Myocyte (in vitro differentiated cells): ENCODE data around the gene BRCA1. TPM values are rescaled to one million over a fixed set of nuclear protein-coding genes. Genes with fewer than 3 reads are reported as not detected.
"Not testable (repeated sequence)": the region's sequence is repeated elsewhere in the genome, so short reads cannot be mapped to it uniquely, and the experiment has no call there.

Source experiments
- DNase-seq: peaks from one replicate; pipeline ENCODE4 v3.0.0-alpha.2; 2012; ENCODE audit warnings: low read depth
- total RNA-seq: library from RNA; depleted of rRNA; stranded (reverse); fragments of >200 nt; gene quantifications from 2 replicates; pipeline ENCODE4 v1.2.3, GENCODE V29; 2014

Gene BRCA1
- total RNA-seq, 1 donor from 2014 or later = 5.2 TPM

DNA sequence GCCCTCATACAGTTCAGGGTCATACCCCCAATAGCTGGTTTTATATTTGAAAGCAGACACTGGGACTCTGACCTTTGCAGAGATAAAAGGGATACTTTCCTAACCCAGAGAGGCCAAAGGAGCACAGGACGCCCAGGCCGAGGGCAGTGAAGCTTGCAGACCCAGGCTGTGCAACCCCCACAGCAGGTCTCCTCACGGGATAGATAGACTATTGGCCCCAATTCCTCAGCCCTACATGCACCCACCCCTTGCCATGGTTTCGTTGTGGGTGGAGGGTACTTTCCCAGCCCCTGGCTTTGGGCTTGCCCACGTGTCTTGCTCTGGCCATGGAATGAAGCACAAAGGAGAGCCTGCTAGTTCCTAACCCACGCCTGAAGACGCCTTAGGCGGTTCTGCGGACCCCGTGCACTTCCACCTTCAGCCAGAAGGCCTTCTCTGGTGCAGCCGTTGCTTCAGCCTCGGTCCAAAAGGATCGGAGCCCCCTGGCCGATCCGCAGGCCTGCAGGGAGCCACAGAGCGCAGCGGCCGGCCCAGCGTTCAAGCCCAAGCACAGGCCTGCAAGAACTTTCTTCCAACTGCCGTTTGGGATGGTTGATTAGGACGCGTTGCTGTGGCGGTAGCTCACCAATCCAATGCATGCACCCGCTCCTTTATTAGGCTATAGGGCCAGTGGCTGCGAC, 9.8 kb upstream of the BRCA1 start:
- DNase-seq = no peak

DNA sequence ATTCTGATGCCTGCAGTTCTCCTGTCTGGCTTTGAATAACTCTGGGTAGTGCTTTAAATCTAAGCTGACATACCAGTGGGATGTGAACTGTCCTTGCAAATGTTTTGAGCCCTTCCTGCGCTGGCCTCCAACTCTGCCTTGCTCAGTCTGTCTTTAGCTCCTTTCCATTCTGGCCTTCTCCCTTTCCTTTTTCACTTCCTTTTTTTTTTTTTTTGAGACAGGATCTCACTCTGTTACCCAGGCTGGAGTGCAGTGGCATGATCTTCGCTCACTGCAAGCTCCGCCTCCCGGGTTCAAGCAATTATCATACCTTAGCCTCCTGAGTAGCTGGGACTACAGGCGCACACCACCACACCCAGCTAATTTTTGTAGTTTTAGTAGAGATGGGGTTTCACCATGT, 8.3 kb upstream of the BRCA1 start:
- DNase-seq = not testable (repeated sequence)

DNA sequence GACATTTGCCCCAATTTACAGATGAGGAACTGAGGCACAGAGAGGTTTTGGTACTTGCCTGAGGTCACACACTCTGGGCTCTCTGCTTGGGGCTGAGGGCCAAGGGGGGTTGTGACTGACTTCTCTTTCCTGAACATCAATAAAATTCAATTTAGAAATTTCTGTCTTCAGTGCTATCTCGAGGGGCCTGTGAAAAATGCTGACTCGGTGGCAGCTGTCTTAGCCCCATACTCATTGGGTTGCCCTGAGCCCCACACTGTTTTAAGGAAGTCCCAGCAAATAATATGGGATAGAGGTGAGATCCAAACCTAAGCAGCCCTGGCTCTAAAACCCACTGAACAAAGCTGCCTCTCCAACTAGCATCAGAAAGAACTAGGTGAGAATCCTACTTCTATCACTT, 7.0 kb upstream of the BRCA1 start:
- no peak for DNase-seq

DNA sequence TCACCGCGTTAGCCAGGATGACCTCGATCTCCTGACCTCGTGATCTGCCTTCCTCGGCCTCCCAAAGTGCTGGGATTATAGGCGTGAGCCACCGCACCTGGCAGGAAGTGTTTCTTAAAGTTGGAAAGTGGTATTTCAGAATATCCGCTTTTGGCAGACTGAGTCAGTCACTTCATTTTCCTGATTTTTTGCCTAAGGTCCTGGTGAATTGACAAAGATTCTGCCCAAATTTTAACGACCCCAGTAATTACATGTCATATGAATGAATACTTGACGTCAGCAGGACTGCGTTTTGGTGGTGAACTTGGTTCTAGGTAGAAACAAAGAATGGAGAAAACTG, 4.5 kb upstream of the BRCA1 start:
- no peak for DNase-seq

DNA sequence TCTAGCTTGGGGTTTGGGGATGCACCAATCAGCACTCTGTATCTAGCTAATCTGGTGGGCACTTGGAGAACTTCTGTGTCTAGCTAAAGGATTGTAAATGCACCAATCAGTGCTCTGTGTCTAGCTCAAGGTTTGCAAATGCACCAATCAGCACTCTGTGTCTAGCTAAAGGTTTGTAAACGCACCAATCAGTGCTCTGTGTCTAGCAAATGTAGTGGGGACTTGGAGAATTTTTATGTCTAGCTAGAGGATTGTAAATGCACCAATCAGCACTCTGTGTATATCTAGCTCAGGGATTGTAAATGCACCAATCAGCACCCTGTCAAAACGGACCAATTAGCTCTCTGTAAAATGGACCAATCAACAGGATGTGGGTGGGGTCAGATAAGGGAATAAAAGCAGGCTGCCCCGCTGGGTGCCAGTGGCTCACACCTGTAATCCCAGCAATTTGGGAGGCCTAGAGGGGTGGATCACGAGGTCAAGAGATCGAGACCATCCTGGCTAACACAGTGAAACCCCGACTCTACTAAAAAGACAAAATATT, 2.2 kb upstream of the BRCA1 start:
- DNase-seq = not testable (repeated sequence)

DNA sequence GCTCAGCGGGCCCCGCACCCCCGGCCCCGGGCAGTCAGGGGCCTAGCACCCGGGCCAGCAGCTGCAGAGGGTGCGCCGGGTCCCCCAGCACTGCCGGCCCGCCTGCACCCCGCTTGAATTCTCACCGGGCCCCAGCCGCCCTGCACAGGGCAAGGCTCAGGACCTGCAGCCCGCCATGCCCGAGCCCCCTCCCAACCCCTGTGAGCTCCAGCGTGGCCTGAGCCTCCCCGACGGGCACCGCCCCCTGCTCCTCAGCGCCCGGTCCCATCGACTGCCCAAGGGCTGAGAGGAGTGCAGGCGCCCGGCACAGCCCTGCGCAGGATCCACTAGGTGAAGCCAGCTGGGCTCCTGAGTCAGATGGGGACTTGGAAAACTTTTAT, 1.7 kb upstream of the BRCA1 start:
- DNase-seq = no peak

DNA sequence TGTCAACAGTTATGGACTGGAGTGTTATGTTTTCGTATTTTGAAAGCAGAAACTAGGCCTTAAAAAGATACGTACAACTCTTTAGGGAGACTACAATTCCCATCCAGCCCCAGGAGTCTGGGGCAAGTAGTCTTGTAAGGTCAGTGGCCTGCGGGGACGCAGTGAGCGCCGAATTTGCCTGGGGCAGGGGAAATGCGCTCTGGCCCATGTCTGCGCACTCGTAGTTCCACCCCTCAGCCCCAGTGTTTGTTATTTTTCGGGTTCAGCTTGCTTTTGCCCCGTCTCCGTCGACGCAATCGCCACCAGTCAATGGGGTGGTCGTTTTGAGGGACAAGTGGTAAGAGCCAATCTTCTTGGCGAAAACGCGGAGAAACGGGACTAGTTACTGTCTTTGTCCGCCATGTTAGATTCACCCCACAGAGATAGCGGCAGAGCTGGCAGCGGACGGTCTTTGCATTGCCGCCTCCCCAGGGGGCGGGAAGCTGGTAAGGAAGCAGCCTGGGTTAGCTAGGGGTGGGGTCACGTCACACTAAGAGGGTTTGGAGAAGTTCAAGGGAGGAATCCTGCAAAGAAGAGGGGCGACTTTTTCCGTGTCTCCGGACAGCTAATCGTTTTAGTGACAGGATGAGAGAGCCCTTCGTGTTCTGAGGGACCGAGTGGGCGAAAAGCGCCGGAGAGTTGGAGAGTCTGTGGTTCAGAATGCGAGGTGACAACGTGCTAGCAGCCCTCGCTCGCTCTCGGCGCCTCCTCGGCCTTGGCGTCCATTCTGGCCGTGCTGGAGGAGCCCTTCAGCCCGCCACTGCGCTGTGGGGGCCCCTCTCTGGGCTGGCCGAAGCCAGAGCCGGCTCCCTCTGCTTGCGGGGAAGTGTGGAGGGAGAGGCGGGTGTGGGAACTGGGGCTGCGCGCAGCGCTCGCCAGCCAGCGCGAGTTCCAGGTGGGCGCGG, 1.1 kb upstream of the BRCA1 start:
- DNase-seq = no peak

DNA sequence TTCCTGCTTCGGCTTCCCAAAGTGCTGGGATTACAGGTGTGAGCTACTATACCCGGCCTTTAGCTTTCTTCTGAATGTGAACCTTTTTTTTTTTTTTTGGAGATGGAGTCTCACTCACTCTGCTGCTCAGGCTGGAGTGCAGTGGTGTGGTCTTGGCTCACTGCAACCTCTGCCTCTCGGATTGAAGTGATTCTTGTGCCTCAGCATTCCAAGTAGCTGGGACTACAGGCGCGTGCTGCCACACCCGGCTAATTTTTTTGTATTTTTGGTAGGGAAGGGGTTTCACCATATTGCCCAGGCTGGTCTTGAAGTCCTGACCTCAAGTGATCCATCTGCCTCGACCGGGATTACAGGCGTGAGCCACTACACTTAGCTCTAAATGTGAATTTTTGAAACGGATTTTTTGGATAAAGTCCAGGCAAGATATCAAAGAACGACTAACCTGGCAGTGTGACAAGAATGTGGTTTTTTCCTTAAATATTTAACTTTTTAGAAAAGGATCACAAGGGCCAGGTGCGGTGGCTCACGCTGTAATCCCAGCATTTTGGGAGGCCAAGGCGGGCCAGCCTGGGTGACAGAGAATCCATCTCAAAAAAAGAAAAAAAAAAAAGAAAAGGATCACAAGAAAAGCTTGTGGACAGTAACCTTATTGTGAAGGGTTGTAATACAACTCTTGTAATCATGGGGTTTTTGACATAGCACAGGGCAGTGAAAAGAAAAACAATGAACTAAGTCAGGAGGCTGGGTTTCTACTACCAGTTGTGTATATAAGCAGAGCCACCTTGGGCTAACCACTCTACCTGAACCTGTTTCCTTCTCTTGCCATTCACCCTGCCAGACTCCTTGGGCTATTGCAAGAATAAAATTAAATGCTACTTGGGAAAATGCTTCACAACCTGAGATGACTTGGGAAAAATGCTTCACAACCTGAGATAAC, 6.2 kb downstream of the BRCA1 start:
- DNase-seq = no peak

DNA sequence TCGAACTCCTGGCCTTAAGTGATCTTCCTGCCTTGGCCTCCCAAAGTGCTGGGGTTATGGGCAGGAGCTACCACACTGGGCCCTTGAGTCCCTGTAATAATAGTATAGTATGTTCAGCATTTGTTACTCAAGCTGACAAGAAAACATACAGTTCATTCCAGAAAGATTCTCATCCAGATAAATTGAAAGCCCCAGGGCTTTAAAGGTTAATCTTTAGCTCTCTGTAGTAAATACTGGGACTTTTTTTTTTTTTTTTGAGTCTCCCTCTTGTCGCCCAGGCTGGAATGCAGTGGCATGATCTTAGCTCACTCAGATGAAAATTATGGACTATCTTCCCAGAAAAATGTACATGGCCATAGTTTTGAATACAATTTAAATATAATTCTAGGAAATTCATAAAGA, 11.0 kb downstream of the BRCA1 start:
- no peak for DNase-seq

DNA sequence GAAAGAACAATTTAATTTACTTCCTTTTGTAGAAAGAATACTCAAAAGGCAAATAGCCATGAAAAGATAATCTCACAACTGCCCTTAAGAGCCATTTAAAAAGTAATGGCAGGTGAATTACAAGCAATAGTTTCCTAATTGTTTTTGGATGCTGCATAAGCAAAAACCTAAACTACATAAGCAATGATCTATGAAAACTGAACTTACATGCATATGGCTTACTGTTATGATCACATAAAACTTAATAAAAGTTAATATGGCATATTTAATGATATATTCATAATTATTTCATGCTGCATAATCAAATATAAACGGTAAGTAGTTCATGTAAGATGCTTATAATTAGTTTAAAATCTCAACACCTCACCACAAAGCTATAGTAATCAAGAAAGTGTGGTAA, 18.6 kb downstream of the BRCA1 start:
- DNase-seq = no peak

DNA sequence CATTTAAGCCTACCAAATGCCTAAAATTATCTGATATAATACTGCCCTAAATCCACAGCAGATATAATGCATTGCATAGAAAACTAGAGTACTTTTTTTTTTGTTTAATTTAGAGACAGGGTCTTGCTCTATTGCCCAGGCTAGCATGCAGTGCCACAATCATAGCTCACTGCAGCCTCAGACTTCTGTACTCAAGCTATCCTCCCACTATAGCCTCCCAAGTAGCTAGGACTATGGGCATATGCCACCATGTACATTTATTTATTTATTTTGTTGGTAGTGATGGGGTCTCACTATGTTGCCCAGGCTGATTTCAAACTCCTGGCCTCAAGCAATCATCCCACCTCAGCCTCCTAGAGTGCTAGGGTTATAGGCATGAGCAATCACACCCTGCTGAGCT, 20.0 kb downstream of the BRCA1 start:
- DNase-seq = no peak

DNA sequence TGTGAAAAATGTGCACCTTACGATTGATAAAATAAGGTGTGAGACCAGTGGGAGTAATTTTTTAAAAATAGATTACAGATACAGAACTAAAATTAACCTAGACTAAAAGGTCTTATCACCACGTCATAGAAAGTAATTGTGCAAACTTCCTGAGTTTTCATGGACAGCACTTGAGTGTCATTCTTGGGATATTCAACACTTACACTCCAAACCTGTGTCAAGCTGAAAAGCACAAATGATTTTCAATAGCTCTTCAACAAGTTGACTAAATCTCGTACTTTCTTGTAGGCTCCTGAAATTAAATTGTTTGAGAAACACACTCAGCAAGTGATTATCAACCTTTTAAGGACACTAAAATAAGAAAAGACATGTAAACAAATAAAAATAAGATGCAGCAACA, 20.5 kb downstream of the BRCA1 start:
- DNase-seq = no peak

DNA sequence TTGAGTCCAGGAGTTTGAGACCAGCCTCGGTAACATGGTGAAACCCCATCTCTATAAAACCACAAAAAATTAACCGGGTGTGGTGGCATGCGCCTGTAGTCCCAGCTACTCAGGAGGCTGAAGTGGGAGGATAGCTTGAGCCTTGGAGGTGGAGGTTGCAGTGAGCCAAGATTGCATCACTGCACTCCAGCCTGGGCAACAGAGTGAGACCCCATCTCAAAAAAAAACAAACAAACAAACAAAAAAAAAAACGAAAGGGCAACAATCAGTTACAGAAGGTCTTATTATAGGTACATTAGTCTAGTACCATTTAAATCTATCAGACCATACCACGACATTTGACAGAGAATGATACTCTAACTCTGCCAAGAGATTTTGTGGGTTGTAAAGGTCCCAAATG, 29.8 kb downstream of the BRCA1 start:
- not testable (repeated sequence) for DNase-seq

DNA sequence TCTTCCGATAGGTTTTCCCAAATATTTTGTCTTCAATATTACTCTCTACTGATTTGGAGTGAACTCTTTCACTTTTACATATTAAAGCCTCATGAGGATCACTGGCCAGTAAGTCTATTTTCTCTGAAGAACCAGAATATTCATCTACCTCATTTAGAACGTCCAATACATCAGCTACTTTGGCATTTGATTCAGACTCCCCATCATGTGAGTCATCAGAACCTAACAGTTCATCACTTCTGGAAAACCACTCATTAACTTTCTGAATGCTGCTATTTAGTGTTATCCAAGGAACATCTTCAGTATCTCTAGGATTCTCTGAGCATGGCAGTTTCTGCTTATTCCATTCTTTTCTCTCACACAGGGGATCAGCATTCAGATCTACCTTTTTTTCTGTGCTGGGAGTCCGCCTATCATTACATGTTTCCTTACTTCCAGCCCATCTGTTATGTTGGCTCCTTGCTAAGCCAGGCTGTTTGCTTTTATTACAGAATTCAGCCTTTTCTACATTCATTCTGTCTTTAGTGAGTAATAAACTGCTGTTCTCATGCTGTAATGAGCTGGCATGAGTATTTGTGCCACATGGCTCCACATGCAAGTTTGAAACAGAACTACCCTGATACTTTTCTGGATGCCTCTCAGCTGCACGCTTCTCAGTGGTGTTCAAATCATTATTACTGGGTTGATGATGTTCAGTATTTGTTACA, 30.9 kb downstream of the BRCA1 start:
- DNase-seq = peak; percentile 23

DNA sequence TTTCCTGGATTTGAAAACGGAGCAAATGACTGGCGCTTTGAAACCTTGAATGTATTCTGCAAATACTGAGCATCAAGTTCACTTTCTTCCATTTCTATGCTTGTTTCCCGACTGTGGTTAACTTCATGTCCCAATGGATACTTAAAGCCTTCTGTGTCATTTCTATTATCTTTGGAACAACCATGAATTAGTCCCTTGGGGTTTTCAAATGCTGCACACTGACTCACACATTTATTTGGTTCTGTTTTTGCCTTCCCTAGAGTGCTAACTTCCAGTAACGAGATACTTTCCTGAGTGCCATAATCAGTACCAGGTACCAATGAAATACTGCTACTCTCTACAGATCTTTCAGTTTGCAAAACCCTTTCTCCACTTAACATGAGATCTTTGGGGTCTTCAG, 32.3 kb downstream of the BRCA1 start:
- DNase-seq = peak; percentile 45

DNA sequence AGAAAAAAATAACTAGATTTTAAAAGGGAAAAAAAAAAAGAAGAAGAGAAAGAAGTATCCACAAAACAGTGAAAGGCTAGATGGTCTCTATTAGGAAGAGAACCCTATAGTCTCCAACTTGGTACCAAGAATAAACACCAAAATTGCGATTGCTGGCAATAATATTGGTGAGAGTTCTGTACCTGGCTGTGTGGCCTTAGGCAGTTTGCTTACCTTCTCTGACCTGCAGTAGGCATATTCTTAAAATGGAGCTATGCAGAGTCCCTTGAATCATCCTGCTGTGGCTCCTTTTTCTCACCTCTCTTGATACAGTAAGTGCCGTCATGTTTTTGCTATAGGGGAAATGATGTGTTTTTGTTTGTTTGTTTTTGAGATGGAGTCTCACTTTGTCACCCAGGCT, 35.1 kb downstream of the BRCA1 start:
- no peak for DNase-seq

DNA sequence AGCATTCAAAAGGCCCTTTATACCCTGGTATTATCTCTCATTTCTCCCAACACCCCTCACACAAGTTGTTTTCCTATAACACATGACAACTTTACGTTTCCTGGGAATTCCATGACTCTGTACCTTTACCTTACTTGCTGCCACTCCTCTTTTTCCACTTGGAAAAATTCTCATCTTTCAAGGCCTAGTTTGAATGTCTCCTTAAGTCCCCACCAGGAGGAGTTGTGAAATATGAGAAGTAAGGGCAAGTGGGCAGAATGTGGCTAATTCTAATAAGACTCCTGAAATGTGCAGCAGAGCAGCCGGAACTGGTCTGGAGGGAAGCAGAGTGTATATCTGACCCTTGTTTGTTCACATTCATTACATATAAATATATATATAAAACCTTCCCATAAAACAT, 39.7 kb downstream of the BRCA1 start:
- DNase-seq = peak; percentile 26

DNA sequence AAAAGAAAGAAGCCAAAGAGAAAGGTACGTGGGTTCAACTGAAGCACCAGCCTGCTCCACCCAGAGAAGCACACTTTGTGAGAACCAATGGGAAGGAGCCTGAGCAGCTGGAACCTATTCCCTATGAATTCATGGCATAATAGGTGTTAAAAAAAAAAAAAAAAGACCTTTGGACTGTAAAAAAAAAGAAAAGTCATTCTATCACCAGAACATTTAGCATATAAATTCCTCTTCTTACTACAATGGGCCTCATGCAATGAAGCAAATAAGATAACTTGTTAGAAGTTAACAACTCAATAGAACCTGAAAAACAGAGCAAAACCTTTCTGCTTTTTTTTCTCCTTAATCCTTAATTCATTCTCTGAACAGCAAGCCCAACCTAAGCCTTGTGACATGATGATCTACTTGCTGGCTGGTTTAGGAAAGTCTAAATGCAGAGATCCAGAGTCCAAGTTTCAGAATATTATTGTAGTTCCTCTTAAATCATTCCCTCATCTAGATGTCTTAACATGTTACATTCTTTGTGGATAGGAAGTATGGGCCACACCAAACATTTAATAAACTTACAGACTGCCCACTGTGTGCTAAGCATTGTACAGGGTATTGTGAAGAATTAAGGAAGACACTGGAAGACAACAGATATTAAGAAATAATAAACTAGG, 45.4 kb downstream of the BRCA1 start:
- no peak for DNase-seq

DNA sequence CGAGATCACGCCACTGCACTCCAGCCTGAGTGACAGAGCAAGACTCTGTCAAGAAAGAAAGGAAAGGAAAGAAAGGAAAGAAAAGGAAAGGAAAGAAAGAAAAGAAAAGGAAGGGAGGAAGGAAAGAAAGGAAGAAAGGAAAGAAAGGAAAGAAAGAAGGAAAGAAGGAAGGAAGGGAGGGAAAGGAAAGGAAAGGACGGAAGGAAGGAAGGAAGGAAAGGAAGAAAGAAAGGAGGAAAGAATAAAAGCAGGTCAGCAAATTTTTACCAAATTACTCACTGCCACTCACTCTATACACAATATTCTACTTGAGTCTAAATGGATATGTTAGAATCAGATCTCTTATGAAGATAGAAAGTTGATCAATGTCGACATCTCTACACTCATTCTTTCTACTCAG, 50.3 kb downstream of the BRCA1 start:
- DNase-seq = no peak

DNA sequence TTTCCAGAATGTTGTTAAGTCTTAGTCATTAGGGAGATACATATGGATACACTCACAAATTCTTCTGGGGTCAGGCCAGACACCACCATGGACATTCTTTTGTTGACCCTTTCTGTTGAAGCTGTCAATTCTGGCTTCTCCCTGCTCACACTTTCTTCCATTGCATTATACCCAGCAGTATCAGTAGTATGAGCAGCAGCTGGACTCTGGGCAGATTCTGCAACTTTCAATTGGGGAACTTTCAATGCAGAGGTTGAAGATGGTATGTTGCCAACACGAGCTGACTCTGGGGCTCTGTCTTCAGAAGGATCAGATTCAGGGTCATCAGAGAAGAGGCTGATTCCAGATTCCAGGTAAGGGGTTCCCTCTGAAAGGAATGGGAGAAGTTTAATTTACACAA, 54.3 kb downstream of the BRCA1 start:
- DNase-seq = no peak
